MG63 (cell line): ENCODE results near the gene TREX2. TPM values are rescaled to one million over a fixed set of nuclear protein-coding genes. Genes with fewer than 3 reads are reported as not detected.
A peak's percentile ranks its signal among the peaks of the same experiment; 100 is the strongest.

ENCODE experiments used
- DNase-seq: peaks from one replicate; pipeline ENCODE4 v3.0.0-alpha.2; 2020
- H3K27me3 ChIP-seq: fragments of 250-450 bp; sonication (Bioruptor Pico); 2 replicates; pipeline ENCODE4 v1.5.1; 2020; ENCODE audit warnings: mild to moderate bottlenecking, moderate library complexity
- H3K36me3 ChIP-seq: fragments of 250-450 bp; sonication (Bioruptor Pico); 2 replicates; pipeline ENCODE4 v1.5.1; 2020; ENCODE audit warnings: mild to moderate bottlenecking, moderate library complexity
- H3K4me3 ChIP-seq: fragments of 250-450 bp; sonication (Bioruptor Pico); 2 replicates; pipeline ENCODE4 v1.5.1; 2020; ENCODE audit warnings: mild to moderate bottlenecking, moderate library complexity
- H3K9me3 ChIP-seq: fragments of 250-450 bp; sonication (Bioruptor Pico); 2 replicates; pipeline ENCODE4 v1.5.1; 2020; ENCODE audit warnings: mild to moderate bottlenecking, moderate library complexity
- total RNA-seq: library from RNA; depleted of rRNA; stranded (reverse); fragments of >200 nt; shearing (Covaris generic); gene quantifications from 2 replicates; pipeline ENCODE4 v1.2.3, GENCODE V29; 2014; ENCODE audit warnings: low replicate concordance

The TREX2 gene
- total RNA-seq, 1 experiment from 2014 or later = not detected

GRCh38 chrX:153463031-153463430 is 17.2 kb upstream of the TREX2 start:
- Histone ChIP-seq H3K36me3 (peaks cover 12% of the 10 kb centered on the region), H3K4me3 (no peak overlapping the region), H3K27me3 (no peaks in the 10 kb centered on the region), H3K9me3 (no peaks in the 10 kb centered on the region)
- peak; percentile 73 for DNase-seq

- no peaks in the 10 kb centered on the region for H3K27me3 ChIP-seq
- peaks cover 12% of the 10 kb centered on the region for H3K36me3 ChIP-seq
- no peaks in the 10 kb centered on the region for H3K9me3 ChIP-seq
- H3K4me3 ChIP-seq = no peak overlapping the region
- DNase-seq = no peak
These were observed 16.4 kb upstream of the TREX2 start for GRCh38 chrX:153462291-153462690.

- H3K4me3 ChIP-seq = no peak overlapping the region
- peak; percentile 31 for DNase-seq
- no peaks in the 10 kb centered on the region for H3K9me3 ChIP-seq
- H3K36me3 ChIP-seq = peaks cover 12% of the 10 kb centered on the region
- H3K27me3 ChIP-seq = no peaks in the 10 kb centered on the region
These were observed 15.0 kb upstream of the TREX2 start for GRCh38 chrX:153460826-153461225.

- peak; percentile 36 for DNase-seq
- H3K4me3 ChIP-seq = no peak overlapping the region
- no peaks in the 10 kb centered on the region for H3K27me3 ChIP-seq
- H3K36me3 ChIP-seq = peaks cover 12% of the 10 kb centered on the region
- H3K9me3 ChIP-seq = no peaks in the 10 kb centered on the region
These were observed 14.1 kb upstream of the TREX2 start for GRCh38 chrX:153459986-153460385.

GRCh38 chrX:153458476-153458875 is 12.6 kb upstream of the TREX2 start:
- no peaks in the 10 kb centered on the region for H3K27me3 ChIP-seq
- no peak for DNase-seq
- H3K9me3 ChIP-seq = no peaks in the 10 kb centered on the region
- peaks cover 8% of the 10 kb centered on the region for H3K36me3 ChIP-seq
- H3K4me3 ChIP-seq = no peak overlapping the region

- Histone ChIP-seq H3K27me3 (no peaks in the 10 kb centered on the region), H3K4me3 (no peak overlapping the region), H3K9me3 (no peaks in the 10 kb centered on the region), H3K36me3 (peaks cover 8% of the 10 kb centered on the region)
- no peak for DNase-seq
These were observed 12.1 kb upstream of the TREX2 start for GRCh38 chrX:153457827-153458466.

- DNase-seq = no peak
- Histone ChIP-seq H3K27me3 (no peaks in the 10 kb centered on the region), H3K9me3 (no peaks in the 10 kb centered on the region), H3K4me3 (no peak overlapping the region), H3K36me3 (peaks cover 8% of the 10 kb centered on the region)
These were observed 11.4 kb upstream of the TREX2 start for GRCh38 chrX:153457136-153457825.

GRCh38 chrX:153456704-153457103 is 10.8 kb upstream of the TREX2 start:
- Histone ChIP-seq H3K27me3 (no peaks in the 10 kb centered on the region), H3K36me3 (peaks cover 8% of the 10 kb centered on the region), H3K4me3 (no peak overlapping the region), H3K9me3 (no peaks in the 10 kb centered on the region)
- DNase-seq = no peak

GRCh38 chrX:153456161-153456560 is 10.3 kb upstream of the TREX2 start:
- Histone ChIP-seq H3K36me3 (peaks cover 8% of the 10 kb centered on the region), H3K9me3 (no peaks in the 10 kb centered on the region), H3K27me3 (no peaks in the 10 kb centered on the region), H3K4me3 (no peak overlapping the region)
- DNase-seq = no peak

- no peaks in the 10 kb centered on the region for H3K27me3 ChIP-seq
- peaks cover 5% of the 10 kb centered on the region for H3K36me3 ChIP-seq
- H3K4me3 ChIP-seq = no peak overlapping the region
- no peaks in the 10 kb centered on the region for H3K9me3 ChIP-seq
- no peak for DNase-seq
These were observed 9.7 kb upstream of the TREX2 start for GRCh38 chrX:153455571-153455970.

GRCh38 chrX:153454901-153455550 is 9.2 kb upstream of the TREX2 start:
- Histone ChIP-seq H3K9me3 (no peaks in the 10 kb centered on the region), H3K4me3 (no peak overlapping the region), H3K27me3 (no peaks in the 10 kb centered on the region), H3K36me3 (peaks cover 3% of the 10 kb centered on the region)
- DNase-seq = no peak

GRCh38 chrX:153450949-153451277 is 5.1 kb upstream of the TREX2 start:
- no peak for DNase-seq
- no peaks in the 10 kb centered on the region for H3K27me3 ChIP-seq
- no peaks in the 10 kb centered on the region for H3K9me3 ChIP-seq
- no peaks in the 10 kb centered on the region for H3K36me3 ChIP-seq
- no peak overlapping the region for H3K4me3 ChIP-seq

GRCh38 chrX:153450114-153450948 is 4.5 kb upstream of the TREX2 start:
- no peaks in the 10 kb centered on the region for H3K27me3 ChIP-seq
- no peak for DNase-seq
- H3K36me3 ChIP-seq = no peaks in the 10 kb centered on the region
- H3K9me3 ChIP-seq = no peaks in the 10 kb centered on the region
- no peak overlapping the region for H3K4me3 ChIP-seq

GRCh38 chrX:153449368-153450113 is 3.7 kb upstream of the TREX2 start:
- DNase-seq = no peak
- Histone ChIP-seq H3K4me3 (no peak overlapping the region), H3K27me3 (no peaks in the 10 kb centered on the region), H3K36me3 (no peaks in the 10 kb centered on the region), H3K9me3 (no peaks in the 10 kb centered on the region)

- Histone ChIP-seq H3K36me3 (no peaks in the 10 kb centered on the region), H3K4me3 (no peak overlapping the region), H3K27me3 (no peaks in the 10 kb centered on the region), H3K9me3 (no peaks in the 10 kb centered on the region)
- DNase-seq = no peak
These were observed 2.9 kb upstream of the TREX2 start for GRCh38 chrX:153448556-153449367.

GRCh38 chrX:153447581-153447960 is 1.7 kb upstream of the TREX2 start:
- no peaks in the 10 kb centered on the region for H3K36me3 ChIP-seq
- DNase-seq = no peak
- H3K27me3 ChIP-seq = no peaks in the 10 kb centered on the region
- no peak overlapping the region for H3K4me3 ChIP-seq
- no peaks in the 10 kb centered on the region for H3K9me3 ChIP-seq
